H1 (cell line): ENCODE results near the gene BPGM. TPM values are rescaled to one million over a fixed set of nuclear protein-coding genes. Genes with fewer than 3 reads are reported as not detected.

Experiments used
- CTCF ChIA-PET: fragments of 300-600 bp; sonication (Branson Sonifier 250); formaldehyde crosslinking; loops from one replicate; lab custom pipeline; 2021; ENCODE audit not compliant: partially characterized antibody; lab: Charles Lee
- POLR2A ChIA-PET: fragments of 300-600 bp; sonication (Branson Sonifier 250); formaldehyde crosslinking; loops from one replicate; lab custom pipeline; 2021; ENCODE audit warnings: inconsistent platforms; ENCODE audit not compliant: partially characterized antibody; lab: Charles Lee
- DNase-seq, 2 experiments: peaks; one replicate each; pipeline versions ENCODE4 v3.0.0 to v3.0.0-alpha.2; 2010 to 2022; ENCODE audit warnings: low spot score in 2 of 2, low read depth in 1 of 2, mixed read lengths in 1 of 2
- FAIRE-seq: peaks from 2 replicates; lab custom pipeline; 2011; peaks lifted over from hg19 to GRCh38; lab: Jason Lieb, UNC
- H2AFZ ChIP-seq: 2 replicates; pipeline ENCODE4 v1.8.1; 2012; ENCODE audit warnings: low read length, inconsistent platforms
- H2AK5ac ChIP-seq: 2 replicates; pipeline ENCODE4 v1.6.1; 2013; ENCODE audit warnings: low read depth, low read length
- H2BK120ac ChIP-seq: replicated peaks from 2 replicates; pipeline ENCODE3; 2013; ENCODE audit warnings: low read depth, low read length, inconsistent platforms
- H2BK12ac ChIP-seq: 2 replicates; pipeline ENCODE4 v1.6.1; 2013; ENCODE audit warnings: low read depth, low read length
- H2BK15ac ChIP-seq: 2 replicates; pipeline ENCODE4 v1.6.1; 2013; ENCODE audit warnings: low read length
- H2BK20ac ChIP-seq: 2 replicates; pipeline ENCODE4 v1.6.1; 2013; ENCODE audit warnings: low read length
- H2BK5ac ChIP-seq: 2 replicates; pipeline ENCODE4 v1.6.1; 2013; ENCODE audit warnings: low read depth, low read length
- H3K14ac ChIP-seq: 2 replicates; pipeline ENCODE4 v1.6.1; 2013; ENCODE audit warnings: inconsistent platforms; ENCODE audit not compliant: insufficient read length
- H3K18ac ChIP-seq: 2 replicates; pipeline ENCODE4 v1.6.1; 2013; ENCODE audit warnings: low read length; ENCODE audit errors: extremely low read depth
- H3K23ac ChIP-seq: 2 replicates; pipeline ENCODE4 v1.6.1; 2013; ENCODE audit warnings: inconsistent platforms; ENCODE audit not compliant: insufficient read length
- H3K23me2 ChIP-seq: 2 replicates; pipeline ENCODE4 v1.6.1; 2013; ENCODE audit warnings: low read depth, low read length
- H3K27ac ChIP-seq: 2 replicates; pipeline ENCODE4 v1.6.1; 2011; ENCODE audit warnings: low read depth, low read length, inconsistent platforms
- H3K27me3 ChIP-seq, 4 experiments: replicated peaks in 1 of 4; 1 replicate in 1 of 4; 2 replicates in 3 of 4; pipeline versions ENCODE4 v1.6.1 to v1.8.1; 2011 to 2013; ENCODE audit warnings: low read length in 3 of 4, mild to moderate bottlenecking in 3 of 4, inconsistent platforms in 2 of 4, mixed read lengths in 2 of 4, moderate library complexity in 1 of 4; ENCODE audit not compliant: control insufficient read depth in 3 of 4, insufficient read depth in 3 of 4; ENCODE audit errors: extremely low read depth in 1 of 4
- H3K36me3 ChIP-seq, 4 experiments: 2 replicates each; pipeline versions ENCODE4 v1.6.1 to v1.8.1; 2011 to 2013; ENCODE audit warnings: mild to moderate bottlenecking in 4 of 4, low read length in 3 of 4, moderate library complexity in 2 of 4, control low read depth in 1 of 4, inconsistent platforms in 1 of 4; ENCODE audit not compliant: insufficient read depth in 4 of 4, control insufficient read depth in 2 of 4
- H3K4ac ChIP-seq: replicated peaks from 2 replicates; pipeline ENCODE3; 2013; ENCODE audit warnings: low read length, low read depth, mixed read lengths, inconsistent platforms; ENCODE audit not compliant: insufficient read length
- H3K4me1 ChIP-seq, 4 experiments: replicated peaks in 1 of 4; 1 replicate in 1 of 4; 2 replicates in 3 of 4; pipeline versions ENCODE4 v1.6.1 to v1.8.1; 2011 to 2013; ENCODE audit warnings: low read length in 3 of 4, inconsistent platforms in 2 of 4, mixed read lengths in 1 of 4; ENCODE audit not compliant: insufficient read depth in 4 of 4, control insufficient read depth in 3 of 4
- H3K4me2 ChIP-seq, 2 experiments: 2 replicates each; pipeline versions ENCODE4 v1.6.1 to v1.8.1; 2011 to 2013; ENCODE audit warnings: low read depth in 2 of 2, low read length in 2 of 2, control low read depth in 1 of 2, inconsistent platforms in 1 of 2, mild to moderate bottlenecking in 1 of 2; ENCODE audit not compliant: insufficient read depth in 1 of 2
- H3K4me3 ChIP-seq, 4 experiments: fragments of 200-600, 300-600 bp in 1 of 4; sonication (generic), shearing (Covaris generic), sonication (Bioruptor Twin) in 1 of 4; 2 replicates each; pipeline versions ENCODE4 v1.5.1 to v1.8.1; 2011 to 2016; ENCODE audit warnings: low read length in 4 of 4, low read depth in 3 of 4, control low read depth in 2 of 4, inconsistent platforms in 2 of 4, mild to moderate bottlenecking in 2 of 4, mixed read lengths in 1 of 4, moderate library complexity in 1 of 4; ENCODE audit not compliant: insufficient read depth in 2 of 4; ENCODE audit errors: extremely low read depth in 1 of 4
- H3K56ac ChIP-seq: replicated peaks from 2 replicates; pipeline ENCODE3; 2013; ENCODE audit warnings: low read depth, mild to moderate bottlenecking, mixed read lengths, low read length, inconsistent platforms; ENCODE audit not compliant: insufficient read length
- H3K79me1 ChIP-seq: 2 replicates; pipeline ENCODE4 v1.6.1; 2013; ENCODE audit warnings: low read depth, low read length, control low read depth
- H3K79me2 ChIP-seq, 2 experiments: 2 replicates each; pipeline versions ENCODE4 v1.6.1 to v1.8.1; 2012 to 2013; ENCODE audit warnings: low read length in 2 of 2, mild to moderate bottlenecking in 2 of 2, inconsistent platforms in 1 of 2; ENCODE audit not compliant: insufficient read depth in 2 of 2, control insufficient read depth in 1 of 2
- H3K9ac ChIP-seq, 4 experiments: replicated peaks in 1 of 4; 1 replicate in 1 of 4; 2 replicates in 3 of 4; pipeline versions ENCODE4 v1.6.1 to v1.8.1; 2011 to 2013; ENCODE audit warnings: low read depth in 3 of 4, low read length in 3 of 4, control low read depth in 2 of 4, mild to moderate bottlenecking in 2 of 4, moderate library complexity in 2 of 4, inconsistent platforms in 1 of 4; ENCODE audit errors: extremely low read depth in 1 of 4
- H3K9me3 ChIP-seq, 2 experiments: 2 replicates each; pipeline versions ENCODE4 v1.6.1 to v1.8.1; 2012 to 2013; ENCODE audit warnings: mild to moderate bottlenecking in 2 of 2, moderate library complexity in 2 of 2, control low read depth in 1 of 2, inconsistent platforms in 1 of 2, low read depth in 1 of 2, low read length in 1 of 2, mixed read lengths in 1 of 2; ENCODE audit not compliant: insufficient read depth in 2 of 2
- H4K20me1 ChIP-seq, 2 experiments: replicated peaks in 1 of 2; 2 replicates each; pipeline versions ENCODE3 to v1.8.1; 2011 to 2013; ENCODE audit warnings: inconsistent platforms in 2 of 2, low read length in 2 of 2, mild to moderate bottlenecking in 1 of 2; ENCODE audit not compliant: insufficient read depth in 2 of 2, control insufficient read depth in 1 of 2
- H4K5ac ChIP-seq: 2 replicates; pipeline ENCODE4 v1.6.1; 2013; ENCODE audit warnings: low read length, low read depth, mixed read lengths, inconsistent platforms; ENCODE audit not compliant: insufficient read length
- H4K8ac ChIP-seq: 2 replicates; pipeline ENCODE4 v1.8.0; 2013; ENCODE audit warnings: mild to moderate bottlenecking, moderate library complexity, low read length, inconsistent platforms; ENCODE audit not compliant: insufficient read depth; ENCODE audit errors: extremely low read depth
- H4K91ac ChIP-seq: replicated peaks from 2 replicates; pipeline ENCODE3; 2013; ENCODE audit warnings: low read length, mixed read lengths, inconsistent platforms; ENCODE audit not compliant: insufficient read length
- BACH1 ChIP-seq: IDR thresholded peaks from 2 replicates; pipeline ENCODE4 v1.6.1; 2012; ENCODE audit warnings: low read length, improper control_type of control experiment
- KDM5A ChIP-seq: fragments of 200-600 bp; IDR thresholded peaks from 2 replicates; pipeline ENCODE4 v1.7.1; 2012; ENCODE audit warnings: mild to moderate bottlenecking, low read length, inconsistent platforms, mixed read lengths
- PHF8 ChIP-seq: fragments of 200-600 bp; sonication (generic); conservative IDR thresholded peaks from 2 replicates; pipeline ENCODE4 v1.7.1; 2012; ENCODE audit warnings: low read depth, mild to moderate bottlenecking, inconsistent platforms, low read length, moderate library complexity
- TCF12 ChIP-seq: IDR thresholded peaks from 2 replicates; pipeline ENCODE4 v1.6.1; 2011; ENCODE audit warnings: low read depth, mild to moderate bottlenecking, low read length
- WGBS, 2 experiments: shearing (Covaris generic) in 1 of 2; methylation state at CpG; one replicate each; pipeline versions ENCODE4 v1.1.6 to v1.1.7; 2013 to 2015; ENCODE audit warnings: low lambda C conversion rate in 2 of 2, mixed read lengths in 2 of 2, inconsistent platforms in 1 of 2, low coverage in 1 of 2, missing lambda C conversion rate in 1 of 2; ENCODE audit not compliant: insufficient replicate concordance in 2 of 2, insufficient coverage in 1 of 2, insufficient read length in 1 of 2; ENCODE audit errors: extremely low coverage in 1 of 2, missing lambda C conversion rate in 1 of 2; 5-methylcytosine and 5-hydroxymethylcytosine counted together
- polyA plus RNA-seq, 7 experiments: library from polyadenylated mRNA; depleted of rRNA in 3 of 7; stranded (reverse) in 5 of 7; unstranded in 2 of 7; fragments of >200 nt in 5 of 7; fragments of 200-250 nt in 2 of 7; gene quantifications; 1 replicate in 5 of 7; 2 replicates in 1 of 7; 4 replicates in 1 of 7; pipeline versions ENCODE4 v1.2.1 to v1.2.3, GENCODE V29; 2011 to 2013; ENCODE audit warnings: missing spikeins in 2 of 7, mixed read lengths in 2 of 7
- total RNA-seq: library from RNA; stranded (reverse); fragmentation: NEBNext Ultra II Directional; extraction: Animal tissue kit (Norgen Biotek cat#: 25700); gene quantifications from 2 replicates; pipeline ENCODE4 v1.2.1, GENCODE V29; 2021

BPGM gene
- total and polyA plus RNA-seq, 2 of the 8 experiments (the other 6 are each of a cell fraction or from before 2014, with no cell fraction given) = 9.7 to 15.3 TPM

DNA sequence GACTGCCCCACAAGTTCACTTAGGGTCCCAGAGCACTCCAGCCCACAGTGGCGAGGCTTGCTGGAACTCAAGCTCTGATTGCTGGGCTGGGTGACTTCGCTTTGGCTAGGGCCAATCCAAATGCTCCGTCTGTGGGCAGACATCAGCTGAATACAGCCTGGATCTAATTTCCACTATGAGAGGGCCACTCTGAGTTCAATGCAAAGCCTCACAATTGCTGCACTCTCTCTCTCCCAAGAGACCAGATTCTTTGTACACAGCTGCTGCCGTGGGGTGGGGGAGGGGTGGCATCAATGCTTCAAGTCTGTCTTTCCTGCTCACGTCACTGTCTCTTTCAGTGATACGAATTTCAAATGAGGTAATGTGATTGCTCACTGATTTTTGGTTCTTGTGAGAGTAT is 47.3 kb upstream of the BPGM start:
- TF ChIP-seq KDM5A (no peak), PHF8 (no peak), BACH1 (no peak), TCF12 (no peak)
- H3K56ac ChIP-seq = no peak overlapping the region
- no peaks in the 10 kb centered on the region for H4K20me1 ChIP-seq
- H4K8ac ChIP-seq = no peak overlapping the region
- H2BK12ac ChIP-seq = no peak overlapping the region
- H3K14ac ChIP-seq = no peak overlapping the region
- no peaks in the 10 kb centered on the region for H3K9me3 ChIP-seq
- no peak overlapping the region for H2BK5ac ChIP-seq
- H4K5ac ChIP-seq = no peak overlapping the region
- H3K27me3 ChIP-seq = no peaks in the 10 kb centered on the region
- 0 out of 7 replicates have a peak, but pooled peaks cover 0 to 3% (median 0%) of the 10 kb centered on the region in 4 experiments for H3K4me1 ChIP-seq
- no peak overlapping the region for H2BK120ac ChIP-seq
- no peak overlapping the region for H3K4me2 ChIP-seq
- no peak overlapping the region for H2AK5ac ChIP-seq
- H4K91ac ChIP-seq = no peak overlapping the region
- 73% methylated on average over 6 of the region's 6 CpGs; no CpG with 5 or more reads in 1 of the 2 experiments for WGBS, 2 experiments
- H3K9ac ChIP-seq = no peak overlapping the region
- H3K23me2 ChIP-seq = no peaks in the 10 kb centered on the region
- no peaks in the 10 kb centered on the region for H3K36me3 ChIP-seq
- no peak overlapping the region for H2BK20ac ChIP-seq
- no peak overlapping the region for H3K4me3 ChIP-seq
- no peaks in the 10 kb centered on the region for H3K79me2 ChIP-seq
- no peak overlapping the region for H3K18ac ChIP-seq
- no peak overlapping the region for H2BK15ac ChIP-seq
- no peak overlapping the region for H3K23ac ChIP-seq
- ChIA-PET POLR2A (no interaction called here), CTCF (interaction anchor here (0.6 to 1.0 kb wide), 3 partner anchors 89 to 762 kb away, joined by 3 to 4 read pairs (median 3); partner anchors contain the start of gene AGBL3)
- no peak overlapping the region for H2AFZ ChIP-seq
- H3K4ac ChIP-seq = no peak overlapping the region
- DNase-seq = no peak
- FAIRE-seq = no peak
- H3K79me1 ChIP-seq = no peaks in the 10 kb centered on the region
- no peak overlapping the region for H3K27ac ChIP-seq
